ENCODE measurements around the gene UMPS.

The UMPS gene

GRCh38 chr3:124763644-124764358 is 33.5 kb downstream of the UMPS start:
- DNase-seq (ENCODE audit: low read depth): no peak

- DNase-seq (ENCODE audit: low read depth): no peak
Measured at GRCh38 chr3:124764746-124765145, 34.5 kb downstream of the UMPS start.

DNA sequence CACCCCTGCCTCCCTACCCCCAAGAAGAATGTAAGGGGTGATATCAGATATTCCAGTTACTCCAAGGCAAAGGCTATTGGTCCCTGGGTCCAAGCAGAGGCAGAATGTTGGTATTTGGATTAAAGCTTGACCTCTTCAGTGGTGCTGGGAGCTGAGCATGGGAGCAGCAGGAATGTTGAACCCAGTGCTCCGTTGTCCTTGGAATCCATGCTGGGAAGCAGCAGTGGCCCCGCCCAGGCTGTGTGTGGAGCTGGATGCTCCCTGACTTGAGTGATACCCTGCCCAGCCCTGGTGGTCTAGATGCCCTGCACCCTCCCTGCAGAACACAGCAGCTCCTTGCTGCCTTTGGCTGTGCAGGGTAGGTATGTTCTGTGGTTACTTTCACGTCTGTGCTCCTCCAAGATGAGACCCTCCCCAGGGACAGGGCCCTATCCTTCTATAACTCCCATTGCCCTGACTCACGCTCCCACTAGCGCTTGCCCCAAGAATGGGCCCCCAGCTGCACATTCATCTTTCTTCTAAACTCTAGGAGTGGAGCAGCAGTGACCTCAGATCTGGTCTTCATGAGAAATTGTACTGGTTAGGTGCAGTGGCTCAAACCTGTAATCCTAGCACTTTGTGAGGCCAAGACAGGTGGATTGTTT is 35.1 kb downstream of the UMPS start:
- DNase-seq (ENCODE audit: low read depth): no peak

DNA sequence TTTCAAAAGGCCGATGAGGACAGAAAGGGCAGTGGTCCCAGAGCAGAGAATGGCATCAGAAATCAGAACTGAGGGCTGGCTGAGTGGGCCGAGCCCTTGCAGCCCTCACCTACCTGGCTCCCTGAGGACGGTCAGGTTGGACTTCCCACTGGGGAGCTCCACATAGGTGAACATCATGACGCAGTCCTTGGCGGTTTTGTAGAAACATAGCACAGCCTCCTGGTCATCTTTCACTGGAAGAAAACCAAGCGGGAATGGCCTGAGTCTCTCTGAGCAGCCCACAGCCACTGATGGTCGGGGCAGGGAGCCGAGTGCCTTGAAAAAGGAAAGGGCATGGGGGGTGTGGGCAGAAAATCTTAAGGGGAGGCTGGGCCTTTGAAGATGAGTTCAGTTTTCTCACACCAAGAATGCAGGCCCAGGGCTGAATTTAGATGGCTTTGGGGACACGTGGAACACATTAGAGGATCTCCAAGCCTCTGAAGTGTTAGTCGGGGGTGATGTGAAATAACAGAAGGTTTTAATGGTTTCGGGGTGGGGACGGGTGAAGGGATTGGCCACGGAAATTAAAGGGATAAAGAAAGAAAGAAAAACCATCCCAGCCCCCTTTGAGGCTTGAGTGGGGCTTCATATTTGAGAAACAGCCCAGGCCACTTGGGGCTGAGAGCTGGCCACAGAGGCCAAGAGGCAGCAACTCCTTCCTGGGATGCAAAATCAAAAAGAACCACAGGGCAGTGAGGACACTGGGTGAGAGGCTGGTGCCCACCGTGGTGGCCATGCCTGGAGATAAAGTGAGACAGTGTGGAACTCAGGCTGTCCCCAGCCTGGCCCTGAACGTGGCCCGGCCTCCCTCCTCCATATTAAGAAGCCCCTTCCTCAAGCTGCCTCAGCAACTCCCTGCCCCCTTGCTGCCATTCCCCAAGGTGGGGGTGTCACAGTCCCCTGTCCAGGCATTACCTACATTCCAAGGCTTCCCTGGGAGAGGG is 36.2 kb downstream of the UMPS start:
- no peak for DNase-seq (ENCODE audit: low read depth)

- DNase-seq (ENCODE audit: low read depth): no peak
Measured at GRCh38 chr3:124767264-124767663, 37.0 kb downstream of the UMPS start.

DNA sequence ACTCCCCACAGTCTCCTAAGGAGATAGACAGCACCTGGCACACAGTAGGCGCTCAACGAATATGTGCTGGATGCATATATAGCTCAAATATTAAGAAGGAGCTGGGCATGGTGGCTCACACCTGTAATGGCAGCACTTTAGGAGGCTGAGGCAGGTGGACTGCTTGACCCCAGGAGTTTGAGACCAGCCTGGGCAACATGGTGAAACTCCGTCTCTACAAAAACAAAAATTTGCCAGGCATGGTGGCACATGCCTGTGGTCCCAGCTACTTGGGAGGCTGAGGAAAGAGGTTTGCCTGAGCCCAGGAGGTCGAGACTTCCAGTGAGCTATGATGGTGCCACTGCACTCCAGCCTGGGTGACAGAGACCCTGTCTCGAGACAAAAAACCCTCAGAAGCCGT is 37.4 kb downstream of the UMPS start:
- DNase-seq (ENCODE audit: low read depth): no peak

DNA sequence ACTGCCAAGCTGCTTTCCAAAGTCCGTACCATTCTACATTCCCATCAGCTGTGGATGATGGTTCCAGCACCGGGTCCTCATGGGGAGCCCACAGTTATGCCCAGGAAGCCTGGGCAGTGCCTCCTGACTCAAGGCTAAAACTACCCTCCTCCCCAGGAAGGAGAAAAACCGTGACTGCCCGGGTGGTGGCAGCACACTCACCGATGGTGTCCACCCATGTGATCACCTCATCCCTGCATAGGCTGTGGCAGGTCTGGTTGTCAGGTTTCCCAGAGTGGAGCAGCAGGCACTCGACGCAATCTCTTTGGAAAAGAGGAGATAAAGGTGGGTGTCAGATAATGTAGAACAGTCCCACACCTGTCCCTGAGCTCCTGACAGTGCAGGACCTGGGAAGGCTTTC is 38.6 kb downstream of the UMPS start:
- DNase-seq (ENCODE audit: low read depth): no peak

DNA sequence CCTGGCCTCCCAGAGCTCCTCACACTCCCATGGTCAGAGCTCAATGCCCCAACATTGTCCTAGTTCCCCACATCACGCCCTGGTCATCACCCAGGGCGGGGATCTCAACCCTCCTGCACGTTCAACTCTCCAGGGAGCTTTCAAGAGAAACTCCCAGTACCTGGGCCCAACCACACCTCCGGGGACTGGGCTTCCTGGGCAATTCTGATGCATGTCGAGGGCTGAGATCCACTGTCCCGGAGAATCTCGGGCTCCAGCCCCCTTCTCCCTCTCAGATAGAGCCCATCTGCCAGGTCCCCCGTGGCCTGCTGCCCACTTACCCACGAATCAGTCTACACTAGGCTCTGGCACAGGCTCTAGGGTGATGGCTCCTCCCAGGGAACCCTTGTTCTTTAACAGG is 39.2 kb downstream of the UMPS start:
- no peak for DNase-seq (ENCODE audit: low read depth)

- DNase-seq (ENCODE audit: low read depth): no peak
Measured at GRCh38 chr3:124770336-124771082, 40.3 kb downstream of the UMPS start.

DNA sequence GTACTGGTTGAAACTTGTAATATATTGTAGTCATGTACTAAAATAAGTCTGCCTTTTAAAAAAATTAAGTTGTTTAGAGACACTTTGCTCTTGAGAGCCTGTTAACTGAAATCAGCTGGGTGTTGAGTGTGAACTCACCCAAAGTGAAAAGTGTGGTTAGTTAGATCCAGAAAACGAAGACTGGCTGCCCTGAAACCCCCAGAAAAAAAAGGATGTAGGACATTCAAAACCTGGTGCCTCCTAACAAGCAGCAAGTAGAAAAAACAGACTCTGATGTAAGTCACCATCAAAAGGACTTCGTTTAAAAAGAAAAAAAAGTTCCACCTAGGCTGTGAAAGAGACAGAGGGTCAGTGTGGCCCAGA is 40.8 kb downstream of the UMPS start:
- no peak for DNase-seq (ENCODE audit: low read depth)

DNA sequence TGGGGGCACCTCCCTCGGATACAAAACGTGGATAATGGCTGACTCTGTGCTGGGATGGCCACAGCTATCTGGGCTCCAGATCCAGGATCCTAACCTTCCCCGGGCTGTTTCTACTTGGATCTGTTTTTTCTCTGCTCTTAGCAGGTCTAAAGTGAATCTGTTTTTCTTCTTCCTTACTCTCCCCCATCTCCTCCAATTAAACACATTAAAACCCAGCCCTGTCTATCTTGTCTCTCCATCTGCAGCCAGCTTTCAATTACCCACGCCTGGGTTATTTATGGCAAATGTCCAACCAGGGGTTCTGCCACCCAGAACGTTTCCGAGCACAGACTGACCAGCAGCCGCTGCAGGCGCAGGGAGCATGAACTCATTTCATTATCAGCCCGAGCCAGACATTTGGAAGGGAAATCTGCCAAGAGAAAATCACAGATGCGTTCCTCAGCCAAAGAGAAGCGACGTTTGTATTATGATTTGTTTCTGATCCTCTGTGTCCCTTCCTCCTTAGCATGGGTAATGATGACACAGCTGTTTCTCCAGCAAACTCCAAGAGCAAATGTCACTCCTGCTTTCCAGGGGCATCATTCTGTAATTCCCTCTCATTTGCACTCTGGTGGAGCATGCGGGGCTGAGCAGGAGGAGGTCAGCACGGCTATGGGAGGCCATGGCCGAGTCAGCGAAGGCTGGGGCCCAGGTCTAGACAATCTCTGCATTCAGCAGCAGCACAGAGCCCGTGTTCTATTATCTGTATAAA is 42.0 kb downstream of the UMPS start:
- no peak for DNase-seq (ENCODE audit: low read depth)

GRCh38 chr3:124773351-124774326 is 43.4 kb downstream of the UMPS start:
- no peak for DNase-seq (ENCODE audit: low read depth)

DNA sequence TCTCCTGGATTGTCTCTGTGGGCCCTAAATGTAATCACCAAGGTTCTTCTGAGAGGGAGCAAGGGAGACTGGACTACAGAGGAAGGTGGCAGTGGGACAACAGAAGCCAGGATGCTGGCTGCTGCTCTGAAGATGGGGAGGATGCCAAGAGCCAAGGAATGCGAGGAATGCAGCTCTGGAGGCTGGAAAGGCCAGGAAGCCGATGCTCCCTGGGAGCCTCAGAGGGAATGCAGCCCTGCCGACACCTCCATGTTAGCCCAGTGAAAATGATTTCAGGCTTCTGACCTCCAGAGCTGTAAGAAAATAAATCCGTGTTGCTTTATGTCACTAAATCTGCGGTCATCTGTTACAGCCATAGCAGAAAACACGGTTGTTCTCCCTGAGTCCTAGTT is 44.1 kb downstream of the UMPS start:
- no peak for DNase-seq (ENCODE audit: low read depth)

GRCh38 chr3:124774841-124775402 is 44.7 kb downstream of the UMPS start:
- DNase-seq (ENCODE audit: low read depth): no peak

DNA sequence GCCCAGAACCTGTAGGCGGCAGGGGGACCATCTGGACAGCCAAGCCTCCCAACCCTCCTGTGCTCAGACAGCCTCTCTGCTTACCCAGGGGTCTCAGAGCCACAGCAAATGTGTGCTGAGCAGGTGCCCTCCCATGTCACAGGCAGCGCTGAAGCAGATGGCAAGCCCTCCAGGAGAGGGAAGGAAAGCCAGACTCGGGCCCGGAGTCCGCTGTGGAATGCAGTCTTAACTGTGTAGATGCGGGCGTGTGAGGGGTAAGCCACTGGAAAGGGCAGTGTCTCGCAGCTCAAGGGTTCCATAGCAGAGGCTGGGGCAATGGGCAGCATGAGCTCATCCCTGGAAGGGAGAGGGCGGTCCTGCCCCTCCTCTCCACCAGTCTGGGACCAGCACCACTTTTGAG is 45.6 kb downstream of the UMPS start:
- DNase-seq (ENCODE audit: low read depth): no peak

DNA sequence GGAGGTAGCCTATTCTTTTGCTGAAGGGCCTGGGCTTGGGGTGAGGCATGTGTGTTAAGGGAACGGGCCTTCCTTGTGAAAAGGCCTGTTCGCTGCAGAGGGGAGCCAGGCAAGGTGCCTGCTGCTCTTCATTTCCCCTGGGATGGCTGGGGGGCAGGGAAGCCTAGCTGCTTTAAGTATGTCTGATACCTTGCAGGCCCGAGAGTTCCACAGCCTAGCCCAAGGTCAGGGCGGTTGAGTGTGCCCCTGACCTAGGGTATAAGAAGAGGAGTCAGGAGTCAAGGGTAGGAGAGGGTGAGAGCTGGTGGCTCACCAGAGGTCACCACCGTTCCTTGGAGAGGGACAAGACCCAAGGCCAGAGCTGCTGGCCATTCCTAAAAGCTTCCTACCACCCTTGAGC is 46.6 kb downstream of the UMPS start:
- DNase-seq (ENCODE audit: low read depth): no peak

DNA sequence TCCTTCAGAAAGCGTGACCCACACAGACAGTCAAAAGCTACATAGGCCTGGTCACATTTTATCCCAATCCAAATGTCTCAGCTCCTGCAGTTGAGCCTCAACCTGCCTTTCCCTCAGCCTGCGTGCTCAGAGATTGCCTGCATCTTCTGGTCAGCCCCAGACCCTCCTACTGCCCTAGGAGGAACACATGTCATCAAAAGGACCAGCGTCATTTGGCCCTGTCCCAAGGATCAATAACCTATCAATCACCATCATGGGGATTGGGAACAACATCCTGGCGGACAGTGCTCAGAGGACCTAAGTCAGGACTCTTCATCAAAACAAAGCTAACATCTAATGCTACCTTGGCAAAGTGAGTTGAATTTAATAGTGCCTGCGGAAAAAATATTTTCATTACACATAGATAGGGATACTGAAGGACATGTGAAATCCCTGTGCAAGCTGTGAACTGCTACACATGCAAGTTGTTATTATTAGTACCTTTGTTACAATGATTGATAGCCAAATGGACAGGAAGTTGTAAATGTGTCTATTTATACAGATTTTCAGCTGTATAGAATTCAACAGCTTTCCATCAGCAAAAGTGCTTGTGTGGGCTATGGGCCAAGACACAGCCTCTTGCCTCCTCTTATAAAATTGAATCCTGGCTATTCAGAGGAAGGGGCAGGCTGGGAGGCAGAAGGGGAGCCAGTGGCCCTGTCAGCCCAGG is 47.7 kb downstream of the UMPS start:
- DNase-seq (ENCODE audit: low read depth): no peak

DNA sequence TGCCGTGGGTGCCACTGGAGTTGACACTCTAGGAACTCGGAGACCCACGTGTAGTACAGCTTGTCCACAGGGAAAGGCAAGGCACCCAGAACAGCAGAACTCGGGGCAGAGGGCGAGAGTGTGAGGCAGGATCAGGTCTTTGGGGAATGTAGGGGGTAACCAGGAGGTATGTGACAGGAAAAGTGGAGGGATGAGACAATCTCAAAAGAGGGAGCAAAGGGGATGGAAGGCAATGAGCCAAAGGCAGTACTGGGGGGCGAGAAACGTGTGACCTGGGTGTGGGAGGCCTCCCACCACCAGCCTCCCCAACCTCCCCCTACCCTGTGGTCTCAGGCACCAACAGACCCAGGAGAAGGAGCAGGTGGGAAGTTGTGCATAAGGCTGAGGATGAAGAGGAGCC is 48.9 kb downstream of the UMPS start:
- DNase-seq (ENCODE audit: low read depth): no peak

DNA sequence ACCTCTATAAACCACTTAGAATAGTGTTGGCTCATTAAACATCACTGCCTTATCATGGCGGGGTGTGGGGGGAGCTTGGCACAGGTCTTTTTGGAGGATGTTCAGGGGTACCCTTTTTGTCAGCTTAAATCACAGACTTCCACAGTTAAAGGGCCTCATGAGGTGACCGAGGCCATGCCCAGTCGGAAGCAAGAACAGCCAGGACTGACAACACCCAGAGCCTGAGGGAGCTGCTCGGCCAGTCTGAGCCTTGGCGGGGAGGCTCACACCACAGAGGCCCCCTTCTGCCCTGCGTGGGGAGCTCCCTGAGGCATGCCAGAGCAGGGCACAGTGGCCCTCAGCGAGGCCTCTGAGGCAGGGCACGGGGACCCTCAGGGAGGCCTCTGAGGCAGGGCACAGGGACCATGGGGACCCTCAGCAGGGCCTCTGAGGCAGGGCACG is 49.5 kb downstream of the UMPS start:
- DNase-seq (ENCODE audit: low read depth): no peak

Data from activated gamma-delta T cell treated with anti-CD3 and anti-CD28 coated beads, Interleukin-2, amount 50 U/mL, for 16 hours (primary cell).